GM18907 (cell line): ENCODE data around the gene NR1I2.

ENCODE experiments used
- ATAC-seq: cut with Tn5 transposase; IDR thresholded peaks from one replicate; pipeline ENCODE4 v1.9.1; 2021; ENCODE audit warnings: mild to moderate bottlenecking, moderate library complexity; ENCODE audit not compliant: unreplicated experiment

NR1I2 gene

GRCh38 chr3:119781330-119782198 is at the start of gene NR1I2:
TSS of gene NR1I2 (plus strand) at chr3:119782101.
- ATAC-seq, result no peak

- peak; percentile 78 for ATAC-seq
Observed at GRCh38 chr3:119733812-119734211, 48.1 kb upstream of the NR1I2 start.

GRCh38 chr3:119738741-119739140 is 43.2 kb upstream of the NR1I2 start:
- ATAC-seq, result no peak

GRCh38 chr3:119741657-119742590 is 40.0 kb upstream of the NR1I2 start:
- ATAC-seq, result no peak

GRCh38 chr3:119743921-119744320 is 38.0 kb upstream of the NR1I2 start:
- no peak for ATAC-seq

- ATAC-seq, result no peak
Observed at GRCh38 chr3:119745942-119746341, 36.0 kb upstream of the NR1I2 start.

GRCh38 chr3:119746423-119746822 is 35.5 kb upstream of the NR1I2 start:
- no peak for ATAC-seq

- ATAC-seq, result no peak
Observed at GRCh38 chr3:119747357-119747756, 34.5 kb upstream of the NR1I2 start.

GRCh38 chr3:119748991-119749390 is 32.9 kb upstream of the NR1I2 start:
- no peak for ATAC-seq

- ATAC-seq, result no peak
Observed at GRCh38 chr3:119751423-119751822, 30.5 kb upstream of the NR1I2 start.

GRCh38 chr3:119759962-119760361 is 21.9 kb upstream of the NR1I2 start:
- peak; percentile 72 for ATAC-seq

- ATAC-seq, result no peak
Observed at GRCh38 chr3:119762876-119763275, 19.0 kb upstream of the NR1I2 start.

GRCh38 chr3:119763466-119763865 is 18.4 kb upstream of the NR1I2 start:
- ATAC-seq, result no peak

GRCh38 chr3:119765239-119765638 is 16.7 kb upstream of the NR1I2 start:
- no peak for ATAC-seq

GRCh38 chr3:119767936-119768601 is 13.8 kb upstream of the NR1I2 start:
- ATAC-seq, result no peak

- no peak for ATAC-seq
Observed at GRCh38 chr3:119768668-119769393, 13.1 kb upstream of the NR1I2 start.

- no peak for ATAC-seq
Observed at GRCh38 chr3:119769394-119770149, 12.3 kb upstream of the NR1I2 start.

- peak; percentile 70 for ATAC-seq
Observed at GRCh38 chr3:119774444-119774843, 7.5 kb upstream of the NR1I2 start.

- no peak for ATAC-seq
Observed at GRCh38 chr3:119776304-119776703, 5.6 kb upstream of the NR1I2 start.

GRCh38 chr3:119778176-119778575 is 3.7 kb upstream of the NR1I2 start:
- no peak for ATAC-seq
